H1 (cell line): ENCODE data around the gene MSI2. TPM values are rescaled to one million over a fixed set of nuclear protein-coding genes. Genes with fewer than 3 reads are reported as not detected.

Experiments
- CTCF ChIA-PET: fragments of 300-600 bp; sonication (Branson Sonifier 250); formaldehyde crosslinking; loops from one replicate; lab custom pipeline; 2021; ENCODE audit not compliant: partially characterized antibody; lab: Charles Lee
- POLR2A ChIA-PET: fragments of 300-600 bp; sonication (Branson Sonifier 250); formaldehyde crosslinking; loops from one replicate; lab custom pipeline; 2021; ENCODE audit warnings: inconsistent platforms; ENCODE audit not compliant: partially characterized antibody; lab: Charles Lee
- DNase-seq, 2 experiments: peaks; one replicate each; pipeline versions ENCODE4 v3.0.0 to v3.0.0-alpha.2; 2010 to 2022; ENCODE audit warnings: low spot score in 2 of 2, low read depth in 1 of 2, mixed read lengths in 1 of 2
- FAIRE-seq: peaks from 2 replicates; lab custom pipeline; 2011; peaks lifted over from hg19 to GRCh38; lab: Jason Lieb, UNC
- H2AFZ ChIP-seq: 2 replicates; pipeline ENCODE4 v1.8.1; 2012; ENCODE audit warnings: low read length, inconsistent platforms
- H2AK5ac ChIP-seq: 2 replicates; pipeline ENCODE4 v1.6.1; 2013; ENCODE audit warnings: low read depth, low read length
- H2BK120ac ChIP-seq: replicated peaks from 2 replicates; pipeline ENCODE3; 2013; ENCODE audit warnings: low read depth, low read length, inconsistent platforms
- H2BK12ac ChIP-seq: 2 replicates; pipeline ENCODE4 v1.6.1; 2013; ENCODE audit warnings: low read depth, low read length
- H2BK15ac ChIP-seq: 2 replicates; pipeline ENCODE4 v1.6.1; 2013; ENCODE audit warnings: low read length
- H2BK20ac ChIP-seq: 2 replicates; pipeline ENCODE4 v1.6.1; 2013; ENCODE audit warnings: low read length
- H2BK5ac ChIP-seq: 2 replicates; pipeline ENCODE4 v1.6.1; 2013; ENCODE audit warnings: low read depth, low read length
- H3K14ac ChIP-seq: 2 replicates; pipeline ENCODE4 v1.6.1; 2013; ENCODE audit warnings: inconsistent platforms; ENCODE audit not compliant: insufficient read length
- H3K18ac ChIP-seq: 2 replicates; pipeline ENCODE4 v1.6.1; 2013; ENCODE audit warnings: low read length; ENCODE audit errors: extremely low read depth
- H3K23ac ChIP-seq: 2 replicates; pipeline ENCODE4 v1.6.1; 2013; ENCODE audit warnings: inconsistent platforms; ENCODE audit not compliant: insufficient read length
- H3K23me2 ChIP-seq: 2 replicates; pipeline ENCODE4 v1.6.1; 2013; ENCODE audit warnings: low read depth, low read length
- H3K27ac ChIP-seq: 2 replicates; pipeline ENCODE4 v1.6.1; 2011; ENCODE audit warnings: low read depth, low read length, inconsistent platforms
- H3K27me3 ChIP-seq, 4 experiments: replicated peaks in 1 of 4; 1 replicate in 1 of 4; 2 replicates in 3 of 4; pipeline versions ENCODE4 v1.6.1 to v1.8.1; 2011 to 2013; ENCODE audit warnings: low read length in 3 of 4, mild to moderate bottlenecking in 3 of 4, inconsistent platforms in 2 of 4, mixed read lengths in 2 of 4, moderate library complexity in 1 of 4; ENCODE audit not compliant: control insufficient read depth in 3 of 4, insufficient read depth in 3 of 4; ENCODE audit errors: extremely low read depth in 1 of 4
- H3K36me3 ChIP-seq, 4 experiments: 2 replicates each; pipeline versions ENCODE4 v1.6.1 to v1.8.1; 2011 to 2013; ENCODE audit warnings: mild to moderate bottlenecking in 4 of 4, low read length in 3 of 4, moderate library complexity in 2 of 4, control low read depth in 1 of 4, inconsistent platforms in 1 of 4; ENCODE audit not compliant: insufficient read depth in 4 of 4, control insufficient read depth in 2 of 4
- H3K4ac ChIP-seq: replicated peaks from 2 replicates; pipeline ENCODE3; 2013; ENCODE audit warnings: low read length, low read depth, mixed read lengths, inconsistent platforms; ENCODE audit not compliant: insufficient read length
- H3K4me1 ChIP-seq, 4 experiments: replicated peaks in 1 of 4; 1 replicate in 1 of 4; 2 replicates in 3 of 4; pipeline versions ENCODE4 v1.6.1 to v1.8.1; 2011 to 2013; ENCODE audit warnings: low read length in 3 of 4, inconsistent platforms in 2 of 4, mixed read lengths in 1 of 4; ENCODE audit not compliant: insufficient read depth in 4 of 4, control insufficient read depth in 3 of 4
- H3K4me2 ChIP-seq, 2 experiments: 2 replicates each; pipeline versions ENCODE4 v1.6.1 to v1.8.1; 2011 to 2013; ENCODE audit warnings: low read depth in 2 of 2, low read length in 2 of 2, control low read depth in 1 of 2, inconsistent platforms in 1 of 2, mild to moderate bottlenecking in 1 of 2; ENCODE audit not compliant: insufficient read depth in 1 of 2
- H3K4me3 ChIP-seq, 4 experiments: fragments of 200-600, 300-600 bp in 1 of 4; sonication (generic), shearing (Covaris generic), sonication (Bioruptor Twin) in 1 of 4; 2 replicates each; pipeline versions ENCODE4 v1.5.1 to v1.8.1; 2011 to 2016; ENCODE audit warnings: low read length in 4 of 4, low read depth in 3 of 4, control low read depth in 2 of 4, inconsistent platforms in 2 of 4, mild to moderate bottlenecking in 2 of 4, mixed read lengths in 1 of 4, moderate library complexity in 1 of 4; ENCODE audit not compliant: insufficient read depth in 2 of 4; ENCODE audit errors: extremely low read depth in 1 of 4
- H3K56ac ChIP-seq: replicated peaks from 2 replicates; pipeline ENCODE3; 2013; ENCODE audit warnings: low read depth, mild to moderate bottlenecking, mixed read lengths, low read length, inconsistent platforms; ENCODE audit not compliant: insufficient read length
- H3K79me1 ChIP-seq: 2 replicates; pipeline ENCODE4 v1.6.1; 2013; ENCODE audit warnings: low read depth, low read length, control low read depth
- H3K79me2 ChIP-seq, 2 experiments: 2 replicates each; pipeline versions ENCODE4 v1.6.1 to v1.8.1; 2012 to 2013; ENCODE audit warnings: low read length in 2 of 2, mild to moderate bottlenecking in 2 of 2, inconsistent platforms in 1 of 2; ENCODE audit not compliant: insufficient read depth in 2 of 2, control insufficient read depth in 1 of 2
- H3K9ac ChIP-seq, 4 experiments: replicated peaks in 1 of 4; 1 replicate in 1 of 4; 2 replicates in 3 of 4; pipeline versions ENCODE4 v1.6.1 to v1.8.1; 2011 to 2013; ENCODE audit warnings: low read depth in 3 of 4, low read length in 3 of 4, control low read depth in 2 of 4, mild to moderate bottlenecking in 2 of 4, moderate library complexity in 2 of 4, inconsistent platforms in 1 of 4; ENCODE audit errors: extremely low read depth in 1 of 4
- H3K9me3 ChIP-seq, 2 experiments: 2 replicates each; pipeline versions ENCODE4 v1.6.1 to v1.8.1; 2012 to 2013; ENCODE audit warnings: mild to moderate bottlenecking in 2 of 2, moderate library complexity in 2 of 2, control low read depth in 1 of 2, inconsistent platforms in 1 of 2, low read depth in 1 of 2, low read length in 1 of 2, mixed read lengths in 1 of 2; ENCODE audit not compliant: insufficient read depth in 2 of 2
- H4K20me1 ChIP-seq, 2 experiments: replicated peaks in 1 of 2; 2 replicates each; pipeline versions ENCODE3 to v1.8.1; 2011 to 2013; ENCODE audit warnings: inconsistent platforms in 2 of 2, low read length in 2 of 2, mild to moderate bottlenecking in 1 of 2; ENCODE audit not compliant: insufficient read depth in 2 of 2, control insufficient read depth in 1 of 2
- H4K5ac ChIP-seq: 2 replicates; pipeline ENCODE4 v1.6.1; 2013; ENCODE audit warnings: low read length, low read depth, mixed read lengths, inconsistent platforms; ENCODE audit not compliant: insufficient read length
- H4K8ac ChIP-seq: 2 replicates; pipeline ENCODE4 v1.8.0; 2013; ENCODE audit warnings: mild to moderate bottlenecking, moderate library complexity, low read length, inconsistent platforms; ENCODE audit not compliant: insufficient read depth; ENCODE audit errors: extremely low read depth
- H4K91ac ChIP-seq: replicated peaks from 2 replicates; pipeline ENCODE3; 2013; ENCODE audit warnings: low read length, mixed read lengths, inconsistent platforms; ENCODE audit not compliant: insufficient read length
- BCL11A ChIP-seq, 2 experiments: IDR thresholded peaks; one replicate each; pipeline ENCODE4 v1.6.1; 2011; ENCODE audit warnings: low read depth in 2 of 2, low read length in 2 of 2, mild to moderate bottlenecking in 2 of 2
- RNF2 ChIP-seq: fragments of 200-900, 300-1000 bp; sonication (generic); IDR thresholded peaks from 2 replicates; pipeline ENCODE4 v1.7.1; 2016; ENCODE audit warnings: borderline replicate concordance, low read depth, mild to moderate bottlenecking, antibody characterized with exemption, low read length; ENCODE audit not compliant: poor library complexity, severe bottlenecking; ENCODE audit errors: missing control alignments
- WGBS, 2 experiments: shearing (Covaris generic) in 1 of 2; methylation state at CpG; one replicate each; pipeline versions ENCODE4 v1.1.6 to v1.1.7; 2013 to 2015; ENCODE audit warnings: low lambda C conversion rate in 2 of 2, mixed read lengths in 2 of 2, inconsistent platforms in 1 of 2, low coverage in 1 of 2, missing lambda C conversion rate in 1 of 2; ENCODE audit not compliant: insufficient replicate concordance in 2 of 2, insufficient coverage in 1 of 2, insufficient read length in 1 of 2; ENCODE audit errors: extremely low coverage in 1 of 2, missing lambda C conversion rate in 1 of 2; 5-methylcytosine and 5-hydroxymethylcytosine counted together
- polyA plus RNA-seq, 7 experiments: library from polyadenylated mRNA; depleted of rRNA in 3 of 7; stranded (reverse) in 5 of 7; unstranded in 2 of 7; fragments of >200 nt in 5 of 7; fragments of 200-250 nt in 2 of 7; gene quantifications; 1 replicate in 5 of 7; 2 replicates in 1 of 7; 4 replicates in 1 of 7; pipeline versions ENCODE4 v1.2.1 to v1.2.3, GENCODE V29; 2011 to 2013; ENCODE audit warnings: missing spikeins in 2 of 7, mixed read lengths in 2 of 7
- total RNA-seq: library from RNA; stranded (reverse); fragmentation: NEBNext Ultra II Directional; extraction: Animal tissue kit (Norgen Biotek cat#: 25700); gene quantifications from 2 replicates; pipeline ENCODE4 v1.2.1, GENCODE V29; 2021

MSI2 gene
- total and polyA plus RNA-seq, 2 of the 8 experiments (the other 6 are each of a cell fraction or from before 2014, with no cell fraction given) = 36.7 to 80.6 TPM

GRCh38 chr17:57315061-57316015 is 59.0 kb downstream of the MSI2 start:
- no peak overlapping the region for H2AFZ ChIP-seq
- H3K23me2 ChIP-seq = no peaks in the 10 kb centered on the region
- H3K27me3 ChIP-seq = no peaks in the 10 kb centered on the region
- peaks cover 9 to 33% (median 26%) of the 10 kb centered on the region in 4 experiments for H3K4me1 ChIP-seq
- no peak overlapping the region for H3K14ac ChIP-seq
- no peak overlapping the region for H2BK15ac ChIP-seq
- ChIA-PET POLR2A (no interaction called here), CTCF (interaction anchor here (0.6 to 1.4 kb wide), 4 partner anchors 37 to 421 kb away, joined by 3 to 5 read pairs (median 4); no protein-coding TSS in a partner anchor)
- H3K4me3 ChIP-seq = no peak overlapping the region
- no peak for FAIRE-seq
- 79% methylated on average over 15 of the region's 16 CpGs; no CpG with 5 or more reads in 1 of the 2 experiments for WGBS, 2 experiments
- no peak overlapping the region for H2BK5ac ChIP-seq
- no peak overlapping the region for H3K4me2 ChIP-seq
- no peaks in the 10 kb centered on the region; a peak in 1 of 8 replicates for H3K36me3 ChIP-seq
- H4K20me1 ChIP-seq = peaks cover 2 to 3% of the 10 kb centered on the region in 2 experiments
- H3K56ac ChIP-seq = no peak overlapping the region
- no peak for TF ChIP-seq RNF2
- TF ChIP-seq BCL11A (IDR thresholded peaks at IDR 0.05; ENCODE audit: low read depth in 2 of 2, low read length in 2 of 2) = no peak
- no peak overlapping the region; the same call in 1 of the 2 replicates for H4K8ac ChIP-seq
- peaks cover 10% of the 10 kb centered on the region for H3K79me1 ChIP-seq
- H2BK12ac ChIP-seq = no peak overlapping the region
- H2BK120ac ChIP-seq = no peak overlapping the region
- no peak for DNase-seq
- H2BK20ac ChIP-seq = no peak overlapping the region
- H3K18ac ChIP-seq = peak overlapping the region; percentile 41
- H3K9ac ChIP-seq = no peak overlapping the region
- no peak overlapping the region for H4K5ac ChIP-seq
- H3K27ac ChIP-seq = no peak overlapping the region
- no peaks in the 10 kb centered on the region for H3K9me3 ChIP-seq
- no peak overlapping the region for H3K4ac ChIP-seq
- no peak overlapping the region for H4K91ac ChIP-seq
- no peak overlapping the region for H3K23ac ChIP-seq
- no peak overlapping the region for H2AK5ac ChIP-seq
- peaks cover 0 to 65% of the 10 kb centered on the region in 2 experiments; a peak in 3 of 4 replicates for H3K79me2 ChIP-seq
